HUES6 (cell line): ENCODE results near the gene DNAJC1.
"Not testable (repeated sequence)": the region's sequence is repeated elsewhere in the genome, so short reads cannot be mapped to it uniquely, and the experiment has no call there.

Experiments used
- H3K27ac ChIP-seq: 2 replicates; pipeline ENCODE4 v1.7.0; 2013; ENCODE audit warnings: low read depth, mild to moderate bottlenecking, low read length, inconsistent platforms
- H3K27me3 ChIP-seq: 2 replicates; pipeline ENCODE4 v1.6.1; 2013; ENCODE audit warnings: low read length; ENCODE audit not compliant: control insufficient read depth, insufficient read depth
- H3K36me3 ChIP-seq: 2 replicates; pipeline ENCODE4 v1.6.1; 2013; ENCODE audit warnings: low read length; ENCODE audit not compliant: control insufficient read depth, insufficient read depth
- H3K4me1 ChIP-seq: 2 replicates; pipeline ENCODE4 v1.6.1; 2013; ENCODE audit warnings: low read length; ENCODE audit not compliant: control insufficient read depth, insufficient read depth
- H3K4me3 ChIP-seq: 2 replicates; pipeline ENCODE4 v1.5.1; 2013; ENCODE audit warnings: low read depth, low read length
- H3K9ac ChIP-seq: one replicate; pipeline ENCODE4 v1.6.1; 2013; ENCODE audit warnings: mild to moderate bottlenecking, low read length
- H3K9me3 ChIP-seq: 2 replicates; pipeline ENCODE4 v1.6.1; 2013; ENCODE audit warnings: low read depth, low read length; ENCODE audit not compliant: control insufficient read depth, insufficient read depth

Gene DNAJC1, protein sequence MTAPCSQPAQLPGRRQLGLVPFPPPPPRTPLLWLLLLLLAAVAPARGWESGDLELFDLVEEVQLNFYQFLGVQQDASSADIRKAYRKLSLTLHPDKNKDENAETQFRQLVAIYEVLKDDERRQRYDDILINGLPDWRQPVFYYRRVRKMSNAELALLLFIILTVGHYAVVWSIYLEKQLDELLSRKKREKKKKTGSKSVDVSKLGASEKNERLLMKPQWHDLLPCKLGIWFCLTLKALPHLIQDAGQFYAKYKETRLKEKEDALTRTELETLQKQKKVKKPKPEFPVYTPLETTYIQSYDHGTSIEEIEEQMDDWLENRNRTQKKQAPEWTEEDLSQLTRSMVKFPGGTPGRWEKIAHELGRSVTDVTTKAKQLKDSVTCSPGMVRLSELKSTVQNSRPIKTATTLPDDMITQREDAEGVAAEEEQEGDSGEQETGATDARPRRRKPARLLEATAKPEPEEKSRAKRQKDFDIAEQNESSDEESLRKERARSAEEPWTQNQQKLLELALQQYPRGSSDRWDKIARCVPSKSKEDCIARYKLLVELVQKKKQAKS

DNA sequence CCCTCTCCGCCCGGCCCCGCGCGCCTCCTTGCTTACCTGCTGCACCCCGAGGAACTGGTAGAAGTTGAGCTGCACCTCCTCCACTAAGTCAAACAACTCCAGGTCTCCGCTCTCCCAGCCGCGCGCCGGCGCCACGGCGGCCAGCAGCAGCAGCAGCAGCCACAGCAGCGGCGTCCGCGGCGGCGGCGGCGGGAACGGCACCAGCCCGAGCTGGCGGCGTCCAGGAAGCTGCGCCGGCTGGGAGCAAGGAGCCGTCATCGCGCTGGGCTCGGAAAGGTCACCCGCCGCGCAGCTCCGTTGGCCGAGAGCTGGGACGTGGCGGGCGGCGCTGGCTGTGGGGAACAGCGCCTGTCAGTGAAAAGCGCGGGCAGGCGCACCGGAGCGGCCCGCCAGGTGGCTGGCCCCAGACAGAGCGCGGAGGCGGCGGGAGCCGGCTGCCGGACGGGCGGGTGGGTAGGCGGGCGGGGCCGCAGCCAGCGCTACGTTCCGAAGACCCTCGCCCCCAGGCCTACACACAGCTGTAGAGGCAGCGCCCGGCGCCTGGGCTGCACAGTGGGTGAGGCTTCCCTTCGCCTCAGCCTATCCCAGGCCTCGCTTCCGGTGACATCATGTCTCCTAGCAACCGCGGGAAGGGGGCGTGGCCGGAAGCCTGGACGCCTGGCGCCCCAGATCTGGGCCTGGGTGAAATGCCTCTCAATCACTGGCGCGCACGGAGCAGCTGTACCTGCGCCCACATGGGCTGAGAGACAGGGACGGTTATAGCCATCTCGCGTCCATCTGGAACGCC is at the start of gene DNAJC1:
Gene DNAJC1, minus strand, starts transcription at position 554 of the 787 bp plus-strand sequence. Its CDS starts 296 bp downstream, at position 258.
- peaks cover 12% of the 10 kb centered on the region for H3K4me1 ChIP-seq
- H3K27me3 ChIP-seq = peaks cover 9% of the 10 kb centered on the region
- no peak within 1 kb of the TSS for H3K27ac ChIP-seq
- H3K4me3 ChIP-seq = peak within 1 kb of the TSS; percentile 82
- peak within 1 kb of the TSS; percentile 73 for H3K9ac ChIP-seq
- no peaks in the 10 kb centered on the region for H3K36me3 ChIP-seq
- peaks cover 3% of the 10 kb centered on the region; the same call in 1 of the 2 replicates for H3K9me3 ChIP-seq

DNA sequence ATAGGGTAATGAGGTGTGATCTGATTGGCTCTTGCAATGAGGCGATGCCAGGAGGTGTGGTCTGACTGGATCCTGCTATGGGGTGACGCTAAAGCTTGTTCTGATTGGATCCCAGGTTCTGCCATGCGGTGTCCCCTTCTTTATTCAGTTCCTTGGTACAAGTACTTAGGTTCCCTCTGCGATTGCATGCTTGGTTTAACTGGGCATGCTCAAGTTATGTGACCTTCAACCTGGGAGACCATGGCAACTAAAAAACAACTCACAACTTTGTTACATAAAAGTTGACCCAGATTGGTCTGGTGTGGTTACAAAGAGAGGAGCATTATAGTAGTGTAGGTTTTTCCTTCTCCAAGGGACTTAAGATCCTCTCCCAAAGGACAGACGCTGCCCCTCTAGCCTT is 49.5 kb upstream of the DNAJC1 start:
- H3K36me3 ChIP-seq = no peaks in the 10 kb centered on the region
- no peak overlapping the region for H3K9ac ChIP-seq
- H3K4me3 ChIP-seq = no peak overlapping the region
- no peaks in the 10 kb centered on the region for H3K27me3 ChIP-seq
- no peak overlapping the region for H3K27ac ChIP-seq
- peaks cover 19% of the 10 kb centered on the region for H3K9me3 ChIP-seq
- no peaks in the 10 kb centered on the region for H3K4me1 ChIP-seq

DNA sequence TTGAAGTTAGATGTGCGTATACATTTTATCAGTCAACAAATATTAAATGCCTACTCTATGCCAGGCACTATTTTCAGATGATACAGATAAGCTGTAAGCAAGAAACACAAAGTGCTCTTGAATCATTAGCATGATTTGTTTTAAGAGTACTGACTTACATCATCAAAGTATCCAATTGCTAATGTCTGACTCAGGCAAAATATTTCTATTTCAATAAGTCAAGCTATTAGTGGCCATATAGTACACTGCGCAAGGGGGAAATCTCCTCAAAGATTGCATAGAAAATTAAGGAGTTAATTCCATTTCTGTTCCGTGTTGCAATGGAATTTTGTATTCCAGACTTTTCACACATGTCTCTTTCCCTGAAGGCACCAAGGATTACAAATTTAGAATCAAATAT is 46.1 kb upstream of the DNAJC1 start:
- no peaks in the 10 kb centered on the region for H3K4me1 ChIP-seq
- no peak overlapping the region for H3K9ac ChIP-seq
- H3K4me3 ChIP-seq = no peak overlapping the region
- H3K9me3 ChIP-seq = peaks cover 21% of the 10 kb centered on the region
- no peaks in the 10 kb centered on the region for H3K36me3 ChIP-seq
- H3K27me3 ChIP-seq = no peaks in the 10 kb centered on the region
- H3K27ac ChIP-seq = no peak overlapping the region

DNA sequence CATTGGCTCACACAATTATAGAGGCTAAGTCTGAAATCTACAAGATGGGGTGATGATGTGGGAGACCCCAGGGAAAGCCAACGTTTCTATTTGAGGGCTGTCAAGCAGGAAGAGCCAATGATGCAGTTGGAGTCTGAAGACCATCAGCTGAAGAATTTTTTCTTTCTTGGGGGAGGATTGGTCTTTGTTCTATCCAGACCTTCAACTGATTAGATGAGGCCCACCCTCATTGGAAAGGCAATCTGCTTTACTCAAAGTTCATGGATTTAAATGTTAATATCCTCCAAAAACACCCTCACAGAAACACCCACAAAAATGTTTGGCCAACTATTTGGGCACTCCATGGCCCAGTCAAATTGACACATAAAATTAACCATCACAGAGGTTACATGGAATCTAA is 44.3 kb upstream of the DNAJC1 start:
- no peak overlapping the region for H3K27ac ChIP-seq
- no peaks in the 10 kb centered on the region for H3K27me3 ChIP-seq
- peaks cover 8% of the 10 kb centered on the region; the same call in 1 of the 2 replicates for H3K4me1 ChIP-seq
- no peaks in the 10 kb centered on the region for H3K36me3 ChIP-seq
- no peak overlapping the region for H3K9ac ChIP-seq
- H3K9me3 ChIP-seq = peaks cover 17% of the 10 kb centered on the region
- H3K4me3 ChIP-seq = no peak overlapping the region

DNA sequence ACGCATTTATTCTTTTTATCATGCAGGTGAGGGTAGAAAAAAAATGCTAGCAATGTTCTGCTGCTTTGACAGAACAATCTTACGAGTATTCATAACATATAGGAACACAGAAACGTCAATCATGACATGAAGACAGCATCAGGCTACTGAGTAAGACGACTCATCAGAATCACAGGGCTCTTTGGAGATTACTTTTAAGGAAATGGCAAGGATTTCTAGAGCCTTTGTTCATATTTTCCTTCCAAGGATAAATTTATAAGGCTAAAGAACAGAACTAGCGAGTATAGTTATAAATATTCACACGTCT is 39.8 kb upstream of the DNAJC1 start:
- Histone ChIP-seq H3K4me3 (no peak overlapping the region), H3K27me3 (no peaks in the 10 kb centered on the region), H3K27ac (peak overlapping the region; percentile 11; the same call in 1 of the 2 replicates), H3K9me3 (peaks cover 5% of the 10 kb centered on the region), H3K4me1 (peaks cover 14% of the 10 kb centered on the region; the same call in 1 of the 2 replicates), H3K36me3 (no peaks in the 10 kb centered on the region), H3K9ac (no peak overlapping the region)

DNA sequence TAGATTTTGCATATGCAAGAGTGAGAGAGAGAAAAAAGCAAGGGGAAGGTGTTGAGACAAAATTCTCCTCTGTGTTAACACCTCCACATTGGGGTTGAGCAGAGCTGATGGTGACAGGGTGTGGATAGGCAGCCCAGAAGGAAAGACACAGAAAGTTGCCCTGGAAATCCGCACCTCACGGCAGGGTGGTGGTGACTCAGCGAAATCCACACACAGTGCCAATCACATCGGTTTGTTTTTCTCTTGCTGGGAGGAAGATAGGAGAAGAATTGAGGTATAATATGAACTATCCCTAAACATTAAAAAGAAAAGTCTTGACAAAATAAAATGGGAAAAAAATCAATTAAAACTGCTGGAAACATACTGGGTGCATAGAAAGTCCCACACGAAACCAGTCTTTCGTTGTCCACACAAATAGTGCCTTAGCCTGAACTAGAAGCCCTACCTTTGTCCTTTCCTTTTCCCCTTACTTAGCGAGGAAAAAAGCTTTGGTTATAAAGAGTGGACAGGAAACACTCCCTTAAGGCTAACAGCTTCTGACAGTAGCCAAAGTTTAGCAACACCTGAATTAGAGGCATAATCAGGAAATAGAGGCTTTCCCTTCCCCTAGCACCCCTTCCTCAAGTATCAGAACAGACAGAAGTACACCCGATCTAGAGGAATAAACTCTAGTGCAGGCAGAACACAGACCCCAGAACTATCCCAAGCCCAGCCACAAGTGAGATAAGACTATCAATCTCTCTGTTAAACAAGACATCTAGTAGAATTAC is 39.2 kb upstream of the DNAJC1 start:
- peak overlapping the region; percentile 11; the same call in 1 of the 2 replicates for H3K27ac ChIP-seq
- H3K9ac ChIP-seq = peak overlapping the region; percentile 24

DNA sequence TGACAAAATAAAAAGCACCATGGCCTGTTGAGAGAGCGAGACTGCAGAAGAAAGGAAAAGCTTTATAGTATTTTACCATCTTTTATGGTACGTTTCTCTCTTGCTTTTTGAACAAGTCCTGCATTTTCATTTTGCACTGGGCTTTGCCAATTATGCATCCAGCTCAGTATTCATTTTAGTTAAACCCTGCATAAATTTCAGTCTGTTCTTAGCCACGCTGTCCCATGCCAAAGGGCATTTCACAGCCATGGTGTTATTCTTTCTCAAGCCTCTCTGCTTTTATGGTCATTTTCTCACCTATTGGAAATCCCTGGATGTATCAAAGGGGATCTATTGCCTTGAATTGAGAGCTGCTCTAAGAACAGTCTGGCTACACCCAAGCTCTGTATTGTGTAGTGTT is 30.8 kb upstream of the DNAJC1 start:
- Histone ChIP-seq H3K36me3 (no peaks in the 10 kb centered on the region), H3K27me3 (no peaks in the 10 kb centered on the region), H3K9ac (no peak overlapping the region), H3K9me3 (peaks cover 20% of the 10 kb centered on the region), H3K4me1 (no peaks in the 10 kb centered on the region), H3K4me3 (no peak overlapping the region), H3K27ac (no peak overlapping the region)

More for the DNA sequence above, 39.2 kb upstream of the DNAJC1 start:
- Histone ChIP-seq H3K9me3 (peaks cover 4% of the 10 kb centered on the region), H3K36me3 (no peaks in the 10 kb centered on the region), H3K4me1 (peaks cover 14% of the 10 kb centered on the region; the same call in 1 of the 2 replicates), H3K27me3 (no peaks in the 10 kb centered on the region), H3K4me3 (peak overlapping the region; percentile 1; the same call in 1 of the 2 replicates)

DNA sequence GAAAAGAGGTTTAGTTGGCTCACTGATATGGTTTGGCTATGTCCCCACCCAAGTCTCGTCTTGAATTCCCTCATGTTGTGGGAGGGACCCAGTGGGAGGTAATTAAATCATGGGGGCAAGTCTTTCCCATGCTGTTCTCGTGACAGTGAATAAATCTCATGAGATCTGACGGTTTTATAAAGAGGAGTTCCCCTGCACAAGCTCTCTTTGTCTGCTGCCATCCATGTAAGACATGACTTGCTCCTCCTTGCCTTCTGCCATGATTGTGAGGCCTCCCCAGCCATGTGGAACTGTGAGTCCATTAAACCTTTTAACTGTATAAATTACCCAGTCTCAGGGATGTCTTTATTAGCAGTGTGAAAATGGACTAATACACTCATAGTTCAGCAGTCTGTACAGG is 28.7 kb upstream of the DNAJC1 start:
- not testable (repeated sequence) for H3K9ac ChIP-seq, H3K4me1 ChIP-seq, H3K36me3 ChIP-seq, H3K4me3 ChIP-seq, H3K27ac ChIP-seq, H3K27me3 ChIP-seq
- H3K9me3 ChIP-seq = peaks cover 20% of the 10 kb centered on the region

DNA sequence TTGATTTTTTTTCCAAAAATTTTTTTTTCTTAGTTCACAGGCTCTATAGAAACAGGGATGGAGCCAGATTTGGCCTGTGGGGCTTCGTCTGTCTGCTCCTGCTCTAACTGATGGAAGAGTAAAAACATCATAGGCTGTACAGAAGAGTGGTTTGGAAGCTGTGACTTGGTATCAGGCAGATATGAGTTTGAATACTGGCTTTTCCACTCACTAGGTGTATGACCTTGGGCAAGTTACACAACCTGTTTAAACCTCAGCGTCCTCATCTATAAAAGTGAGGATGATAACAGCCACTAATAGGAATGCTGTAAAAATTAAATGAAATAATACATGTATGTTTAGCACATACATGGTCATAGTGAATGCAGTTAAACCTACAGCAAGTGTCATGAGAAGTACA is 26.9 kb upstream of the DNAJC1 start:
- Histone ChIP-seq H3K27ac (no peak overlapping the region), H3K9ac (no peak overlapping the region), H3K4me1 (no peaks in the 10 kb centered on the region), H3K36me3 (no peaks in the 10 kb centered on the region), H3K4me3 (no peak overlapping the region), H3K27me3 (no peaks in the 10 kb centered on the region), H3K9me3 (peaks cover 21% of the 10 kb centered on the region)

DNA sequence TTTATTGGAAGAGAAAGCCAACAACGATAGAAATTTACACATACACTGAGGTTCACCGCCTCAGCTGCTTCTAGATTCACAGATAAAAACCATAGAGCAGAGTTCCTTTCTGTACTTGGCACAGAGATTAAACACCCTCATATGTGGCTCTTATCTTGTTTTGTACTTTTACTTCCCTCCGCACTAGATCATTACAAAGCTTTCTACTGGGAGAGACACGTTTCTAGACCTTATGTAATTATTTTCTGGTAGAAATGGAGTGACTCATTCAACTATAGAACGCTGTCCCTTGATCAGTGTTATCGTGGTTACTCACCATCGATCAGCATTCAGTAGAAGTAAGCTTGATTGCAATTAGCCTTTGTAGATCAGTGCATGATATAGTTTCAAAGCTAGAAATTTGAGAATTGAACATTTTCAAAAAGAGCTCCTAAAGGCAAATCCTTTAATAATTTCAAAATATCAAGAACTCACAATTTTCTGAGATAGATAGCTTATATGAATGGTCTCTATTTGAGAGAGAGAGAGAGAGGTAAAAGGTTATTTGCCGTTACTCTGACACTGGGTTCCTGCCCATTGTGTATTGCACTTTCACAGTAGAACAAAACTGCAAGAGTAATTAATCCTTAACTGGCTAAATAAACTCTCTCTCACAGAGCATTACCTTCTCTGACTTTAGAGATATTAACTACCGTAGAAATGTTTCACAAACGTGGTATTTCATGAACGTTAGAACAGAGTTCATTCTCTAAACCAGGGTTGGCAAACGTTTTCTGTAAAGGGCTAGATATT is 26.1 kb upstream of the DNAJC1 start:
- Histone ChIP-seq H3K27me3 (no peaks in the 10 kb centered on the region), H3K4me3 (no peak overlapping the region)

More for the DNA sequence above, 26.1 kb upstream of the DNAJC1 start:
- no peaks in the 10 kb centered on the region for H3K36me3 ChIP-seq
- no peaks in the 10 kb centered on the region for H3K4me1 ChIP-seq
- H3K27ac ChIP-seq = no peak overlapping the region
- H3K9ac ChIP-seq = no peak overlapping the region
- H3K9me3 ChIP-seq = peaks cover 21% of the 10 kb centered on the region; the same call in 1 of the 2 replicates
